ENCODE results near the gene E2F2. TPM values are rescaled to one million over a fixed set of nuclear protein-coding genes. Genes with fewer than 3 reads are reported as not detected.

The E2F2 gene
- total RNA-seq, 1 donor from 2014 or later: 23.5 TPM

- TF ChIP-seq CTCF (conservative IDR thresholded peaks at IDR 0.05): no peak
- DNase-seq (ENCODE audit: low read depth, low spot score): no peak
- no peak overlapping the region for H3K27ac Mint-ChIP-seq (ENCODE audit: unreplicated experiment)
- H3K9me3 Mint-ChIP-seq: no peaks in the 10 kb centered on the region
- H3K27me3 Mint-ChIP-seq (ENCODE audit: low read depth): peaks cover 62% of the 10 kb centered on the region
- peak overlapping the region; percentile 92 for H3K4me3 Mint-ChIP-seq
- H3K4me1 Mint-ChIP-seq: peaks cover 81% of the 10 kb centered on the region
- no peaks in the 10 kb centered on the region for H3K36me3 Mint-ChIP-seq (ENCODE audit: low read depth)
Measured at GRCh38 chr1:23558140-23558871, 27.3 kb upstream of the E2F2 start.

- TF ChIP-seq CTCF (conservative IDR thresholded peaks at IDR 0.05): no peak
- Mint-ChIP-seq H3K4me3 (peak overlapping the region; percentile 92), H3K4me1 (peaks cover 74% of the 10 kb centered on the region), H3K9me3 (no peaks in the 10 kb centered on the region), H3K27ac (ENCODE audit: unreplicated experiment) (no peak overlapping the region), H3K27me3 (ENCODE audit: low read depth) (peaks cover 62% of the 10 kb centered on the region), H3K36me3 (ENCODE audit: low read depth) (no peaks in the 10 kb centered on the region)
- no peak for DNase-seq (ENCODE audit: low read depth, low spot score)
Measured at GRCh38 chr1:23557471-23558124, 26.6 kb upstream of the E2F2 start.

- no peak for DNase-seq (ENCODE audit: low read depth, low spot score)
- Mint-ChIP-seq H3K27me3 (ENCODE audit: low read depth) (peaks cover 62% of the 10 kb centered on the region), H3K4me3 (peak overlapping the region; percentile 92), H3K9me3 (no peaks in the 10 kb centered on the region), H3K4me1 (peaks cover 68% of the 10 kb centered on the region), H3K27ac (ENCODE audit: unreplicated experiment) (peak overlapping the region; percentile 92), H3K36me3 (ENCODE audit: low read depth) (no peaks in the 10 kb centered on the region)
- no peak for TF ChIP-seq CTCF (conservative IDR thresholded peaks at IDR 0.05)
Measured at GRCh38 chr1:23556635-23557470, 25.8 kb upstream of the E2F2 start.

- no peak for DNase-seq (ENCODE audit: low read depth, low spot score)
- peaks cover 59% of the 10 kb centered on the region for H3K27me3 Mint-ChIP-seq (ENCODE audit: low read depth)
Measured at GRCh38 chr1:23555986-23556634, 25.1 kb upstream of the E2F2 start.

More at GRCh38 chr1:23555986-23556634, 25.1 kb upstream of the E2F2 start:
- Mint-ChIP-seq H3K4me3 (peak overlapping the region; percentile 92), H3K36me3 (ENCODE audit: low read depth) (no peaks in the 10 kb centered on the region), H3K27ac (ENCODE audit: unreplicated experiment) (no peak overlapping the region), H3K4me1 (peaks cover 61% of the 10 kb centered on the region), H3K9me3 (no peaks in the 10 kb centered on the region)
- no peak for TF ChIP-seq CTCF (conservative IDR thresholded peaks at IDR 0.05)

Data from neural crest cell (in vitro differentiated cells).